Right lobe of liver (tissue), 6 donors: ENCODE results near the gene NTM. TPM values are rescaled to one million over a fixed set of nuclear protein-coding genes. Genes with fewer than 3 reads are reported as not detected.
A peak's percentile ranks its signal among the peaks of the same experiment; 100 is the strongest.

Source experiments
- ATAC-seq, 4 donors: fragments of 200-7000 bp; cut with Tn5 transposase; one replicate each; pipeline ENCODE4 v1.9.1; 2020; ENCODE audit warnings: mild to moderate bottlenecking in 4 of 4, moderate library complexity in 4 of 4
- DNase-seq, 3 donors: peaks; one replicate each; pipeline ENCODE4 v3.0.0-alpha.2; 2020
- H3K27ac ChIP-seq, 3 donors: fragments of 200-600 bp; one replicate each; pipeline ENCODE4 v1.8.0; 2022
- H3K27me3 ChIP-seq, 2 donors: fragments of 200-600 bp; one replicate each; pipeline ENCODE4 v1.8.0; 2022
- H3K36me3 ChIP-seq, 4 donors: fragments of 200-600 bp; sonication (generic) in 1 of 4; one replicate each; pipeline versions ENCODE4 v1.5.1 to v1.8.0; 2017 to 2022; ENCODE audit warnings: control low read depth in 1 of 4
- H3K4me1 ChIP-seq, 4 donors: fragments of 200-600 bp; sonication (generic) in 1 of 4; one replicate each; pipeline versions ENCODE4 v1.5.1 to v1.8.0; 2017 to 2022; ENCODE audit warnings: control low read depth in 1 of 4
- H3K4me3 ChIP-seq, 3 donors: fragments of 200-600 bp; one replicate each; pipeline ENCODE4 v1.8.0; 2022
- H3K9me3 ChIP-seq, 4 donors: fragments of 200-600 bp; sonication (generic) in 1 of 4; one replicate each; pipeline versions ENCODE4 v1.5.1 to v1.8.0; 2017 to 2022; ENCODE audit warnings: control low read depth in 1 of 4
- CTCF ChIP-seq, 4 donors: fragments of 200-600 bp in 3 of 4; fragments of 450-650 bp in 1 of 4; IDR thresholded peaks; one replicate each; pipeline versions ENCODE4 v1.5.1 to v1.8.0; 2016 to 2022; ENCODE audit warnings: antibody characterized with exemption in 4 of 4, mild to moderate bottlenecking in 2 of 4
- POLR2A ChIP-seq: fragments of 450-650 bp; IDR thresholded peaks from one replicate; pipeline ENCODE4 v1.6.1; 2017; ENCODE audit warnings: antibody characterized with exemption, mild to moderate bottlenecking
- WGBS: methylation state at CpG from one replicate; pipeline ENCODE4 v1.1.6; 2018; ENCODE audit warnings: low coverage, low lambda C conversion rate; ENCODE audit not compliant: insufficient coverage; ENCODE audit errors: missing lambda C conversion rate; 5-methylcytosine and 5-hydroxymethylcytosine counted together
- intact Hi-C, 2 donors: fragments of 100-400 bp; cut with DNase I; formaldehyde crosslinking; loops; one replicate each; pipeline versions ENCODE4 v1.11.2 to v1.14.1; 2022
- total RNA-seq, 6 experiments: library from RNA; depleted of rRNA in 2 of 6; stranded (reverse); fragments of >200 nt in 2 of 6; fragmentation: NEBNext Ultra II Directional in 3 of 6; extraction: Animal tissue kit (Norgen Biotek cat#: 25700) in 3 of 6; gene quantifications; one replicate each; pipeline versions ENCODE4 v1.1.0 to v1.2.4, GENCODE V29; 2016 to 2023
- donor health status: DM: no; HTN: yes; CAD: no.
- donor health status: DM: no; HTN: no; CAD: no.
- donor health status: DM: no; HTN: no; CAD: no.
- donor health status: DM: no; HTN: yes; CAD: no.
- donor health status: DM: no; HTN: yes; CAD: no.

The NTM gene
- total RNA-seq, 6 experiments from 2014 or later, result 0.35 TPM; not detected in 5

DNA sequence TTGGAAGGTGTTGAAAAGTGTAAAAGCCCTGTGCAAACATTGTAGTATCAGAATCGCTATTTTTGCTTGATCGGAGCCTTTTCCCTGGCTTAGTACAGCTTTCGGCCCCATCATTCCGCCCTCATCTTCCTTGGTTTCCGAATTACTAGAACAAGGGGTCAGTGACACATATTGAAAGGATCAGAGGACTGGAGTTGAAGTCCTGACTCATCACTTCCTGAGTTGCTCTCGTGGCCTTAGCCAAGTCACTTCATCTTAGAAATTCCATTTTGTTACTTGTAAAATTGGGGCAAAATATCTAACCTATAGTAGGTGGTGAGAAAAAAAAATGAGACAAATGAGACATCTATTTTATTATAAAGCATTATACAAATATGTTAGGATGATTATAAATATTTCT is 375.0 kb downstream of the NTM start:
- WGBS, result 33% methylated on average over 6 of the region's 6 CpGs
- TF ChIP-seq CTCF (IDR thresholded peaks at IDR 0.05), result no peak
- no peak for TF ChIP-seq POLR2A
- DNase-seq, result no peak
- ATAC-seq, result no peak
- Histone ChIP-seq H3K27me3 (no peaks in the 10 kb centered on the region), H3K4me1 (no peaks in the 10 kb centered on the region), H3K27ac (no peak overlapping the region), H3K36me3 (no peaks in the 10 kb centered on the region), H3K9me3 (no peaks in the 10 kb centered on the region), H3K4me3 (no peak overlapping the region)
- intact Hi-C loops, result no loop called here

GRCh38 chr11:131746201-131746600 is 375.8 kb downstream of the NTM start:
- DNase-seq, result no peak
- 72% methylated on average over 9 of the region's 12 CpGs for WGBS

GRCh38 chr11:131748151-131749050 is 378.0 kb downstream of the NTM start:
- intact Hi-C loops, result no loop called here
- WGBS, result 13% methylated on average over 10 of the region's 15 CpGs
- Histone ChIP-seq H3K27ac (no peak overlapping the region), H3K4me3 (no peak overlapping the region), H3K4me1 (no peaks in the 10 kb centered on the region), H3K27me3 (no peaks in the 10 kb centered on the region), H3K36me3 (no peaks in the 10 kb centered on the region), H3K9me3 (no peaks in the 10 kb centered on the region)
- ATAC-seq, result peak; percentile 92 to 94 (median 93)
- DNase-seq, result peak; percentile 55 to 62 (median 57)
- TF ChIP-seq POLR2A (no peak), CTCF (IDR thresholded peaks at IDR 0.05) (peak; percentile 58 to 93 (median 87))

More at GRCh38 chr11:131746201-131746600, 375.8 kb downstream of the NTM start:
- Histone ChIP-seq H3K9me3 (no peaks in the 10 kb centered on the region), H3K27ac (no peak overlapping the region), H3K4me1 (no peaks in the 10 kb centered on the region), H3K27me3 (no peaks in the 10 kb centered on the region), H3K4me3 (no peak overlapping the region), H3K36me3 (no peaks in the 10 kb centered on the region)
- TF ChIP-seq POLR2A (no peak), CTCF (IDR thresholded peaks at IDR 0.05) (no peak)
- intact Hi-C loops, result no loop called here
- ATAC-seq, result no peak

GRCh38 chr11:131749101-131749500 is 378.7 kb downstream of the NTM start:
- H3K27ac ChIP-seq, result no peak overlapping the region
- no peaks in the 10 kb centered on the region for H3K27me3 ChIP-seq
- H3K36me3 ChIP-seq, result no peaks in the 10 kb centered on the region
- intact Hi-C loops, result no loop called here
- ATAC-seq (no peak), DNase-seq (no peak)
- no peak overlapping the region for H3K4me3 ChIP-seq
- H3K9me3 ChIP-seq, result no peaks in the 10 kb centered on the region
- 68% methylated on average over 2 of the region's 2 CpGs for WGBS
- TF ChIP-seq CTCF (IDR thresholded peaks at IDR 0.05) (no peak), POLR2A (no peak)
- no peaks in the 10 kb centered on the region for H3K4me1 ChIP-seq
